DND-41 (cell line): Measurements from ENCODE around the gene RAB28.

ENCODE experiments used
- EZH2 ChIP-seq: IDR thresholded peaks from 3 replicates; pipeline ENCODE4 v1.6.1; 2012; ENCODE audit warnings: borderline replicate concordance, low read depth, mild to moderate bottlenecking, moderate library complexity, low read length, inconsistent platforms; ENCODE audit not compliant: severe bottlenecking
- TF ChIP-seq, protein P1 (sequence below): IDR thresholded peaks from 2 replicates; pipeline ENCODE4 v1.5.1; 2012; ENCODE audit warnings: borderline replicate concordance, low read length, moderate library complexity, mild to moderate bottlenecking; ENCODE audit not compliant: poor library complexity, severe bottlenecking; ENCODE audit errors: extremely low read depth

DNA sequence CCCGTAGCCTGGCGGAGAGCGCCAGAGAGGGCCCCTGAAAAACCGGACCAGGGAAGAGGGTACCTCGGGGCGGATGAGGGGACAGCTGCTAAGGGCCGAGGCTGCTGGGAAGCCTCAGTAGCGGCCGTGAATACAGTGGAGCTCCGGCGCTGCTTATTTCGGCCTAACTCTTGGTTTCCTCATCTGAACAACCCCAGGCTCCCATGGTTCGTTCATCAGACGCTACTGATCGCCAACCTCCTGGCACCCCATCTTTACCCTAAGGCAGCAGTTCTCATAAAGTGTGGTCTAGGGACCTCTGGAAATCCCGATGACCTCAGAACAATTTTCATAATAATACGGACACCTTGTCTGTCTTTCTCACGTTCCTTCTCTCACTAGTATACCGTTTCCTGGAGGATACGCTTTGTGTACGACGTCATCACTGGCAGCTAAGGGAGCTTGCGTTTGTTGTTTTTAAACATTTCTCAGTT lies 645 bp upstream of the RAB28 start:
- TF ChIP-seq, protein P1, sequence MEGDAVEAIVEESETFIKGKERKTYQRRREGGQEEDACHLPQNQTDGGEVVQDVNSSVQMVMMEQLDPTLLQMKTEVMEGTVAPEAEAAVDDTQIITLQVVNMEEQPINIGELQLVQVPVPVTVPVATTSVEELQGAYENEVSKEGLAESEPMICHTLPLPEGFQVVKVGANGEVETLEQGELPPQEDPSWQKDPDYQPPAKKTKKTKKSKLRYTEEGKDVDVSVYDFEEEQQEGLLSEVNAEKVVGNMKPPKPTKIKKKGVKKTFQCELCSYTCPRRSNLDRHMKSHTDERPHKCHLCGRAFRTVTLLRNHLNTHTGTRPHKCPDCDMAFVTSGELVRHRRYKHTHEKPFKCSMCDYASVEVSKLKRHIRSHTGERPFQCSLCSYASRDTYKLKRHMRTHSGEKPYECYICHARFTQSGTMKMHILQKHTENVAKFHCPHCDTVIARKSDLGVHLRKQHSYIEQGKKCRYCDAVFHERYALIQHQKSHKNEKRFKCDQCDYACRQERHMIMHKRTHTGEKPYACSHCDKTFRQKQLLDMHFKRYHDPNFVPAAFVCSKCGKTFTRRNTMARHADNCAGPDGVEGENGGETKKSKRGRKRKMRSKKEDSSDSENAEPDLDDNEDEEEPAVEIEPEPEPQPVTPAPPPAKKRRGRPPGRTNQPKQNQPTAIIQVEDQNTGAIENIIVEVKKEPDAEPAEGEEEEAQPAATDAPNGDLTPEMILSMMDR = no peak
- TF ChIP-seq EZH2 = no peak
